Measurements from ENCODE around the gene CIDEC.
A peak's percentile ranks its signal among the peaks of the same experiment; 100 is the strongest.

The CIDEC gene

GRCh38 chr3:9879830-9880549, at the start of gene CIDEC:
Gene CIDEC, minus strand, starts transcription at chr3:9880253. Its CDS starts 1,767 bp downstream, at chr3:9878486.
- DNase-seq, result no peak

- DNase-seq, result no peak
Observed at GRCh38 chr3:9928158-9928557, 48.1 kb upstream of the CIDEC start.

GRCh38 chr3:9918261-9919038, 38.4 kb upstream of the CIDEC start:
- DNase-seq, result no peak

GRCh38 chr3:9917820-9918219, 37.8 kb upstream of the CIDEC start:
- DNase-seq, result no peak

DNA sequence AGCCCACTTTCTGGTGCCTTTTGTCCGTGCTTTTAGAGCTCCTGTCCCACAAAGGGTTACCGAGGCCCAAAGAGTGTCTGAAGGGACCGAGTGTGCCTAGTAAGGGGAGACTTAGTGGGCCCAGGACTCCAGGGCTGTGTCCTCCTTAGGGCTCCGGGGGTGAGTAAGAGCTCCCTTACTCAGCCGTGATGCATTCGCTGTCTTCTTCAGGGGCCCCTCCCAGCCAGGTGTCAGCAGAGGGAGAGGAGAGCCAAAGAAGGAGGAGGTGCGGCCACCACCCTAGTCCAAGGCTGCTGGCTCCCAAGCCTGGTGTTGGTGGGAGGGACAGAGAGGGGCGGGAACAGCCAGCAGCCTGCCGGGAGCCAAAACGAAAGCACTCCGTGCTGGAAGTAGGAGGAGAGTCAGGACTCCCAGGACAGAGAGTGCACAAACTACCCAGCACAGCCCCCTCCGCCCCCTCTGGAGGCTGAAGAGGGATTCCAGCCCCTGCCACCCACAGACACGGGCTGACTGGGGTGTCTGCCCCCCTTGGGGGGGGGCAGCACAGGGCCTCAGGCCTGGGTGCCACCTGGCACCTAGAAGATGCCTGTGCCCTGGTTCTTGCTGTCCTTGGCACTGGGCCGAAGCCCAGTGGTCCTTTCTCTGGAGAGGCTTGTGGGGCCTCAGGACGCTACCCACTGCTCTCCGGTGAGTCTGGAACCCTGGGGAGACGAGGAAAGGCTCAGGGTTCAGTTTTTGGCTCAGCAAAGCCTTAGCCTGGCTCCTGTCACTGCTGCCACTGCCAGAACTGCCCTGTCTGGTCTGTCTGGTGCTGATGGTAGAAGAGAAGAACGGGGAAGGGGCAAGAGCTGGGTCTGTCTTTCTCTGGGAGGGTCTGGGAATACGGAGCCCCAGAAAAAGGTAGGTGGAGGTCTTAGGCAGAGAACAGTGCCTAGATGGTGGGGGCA, 37.0 kb upstream of the CIDEC start, which contains the start of gene IL17RC:
IL17RC (plus strand) TSS at position 365 of the 947 bp plus-strand sequence; CDS start at position 583, 218 bp downstream.
- peak; percentile 36 for DNase-seq

- no peak for DNase-seq
Observed at GRCh38 chr3:9916346-9916733, 36.3 kb upstream of the CIDEC start.

DNA sequence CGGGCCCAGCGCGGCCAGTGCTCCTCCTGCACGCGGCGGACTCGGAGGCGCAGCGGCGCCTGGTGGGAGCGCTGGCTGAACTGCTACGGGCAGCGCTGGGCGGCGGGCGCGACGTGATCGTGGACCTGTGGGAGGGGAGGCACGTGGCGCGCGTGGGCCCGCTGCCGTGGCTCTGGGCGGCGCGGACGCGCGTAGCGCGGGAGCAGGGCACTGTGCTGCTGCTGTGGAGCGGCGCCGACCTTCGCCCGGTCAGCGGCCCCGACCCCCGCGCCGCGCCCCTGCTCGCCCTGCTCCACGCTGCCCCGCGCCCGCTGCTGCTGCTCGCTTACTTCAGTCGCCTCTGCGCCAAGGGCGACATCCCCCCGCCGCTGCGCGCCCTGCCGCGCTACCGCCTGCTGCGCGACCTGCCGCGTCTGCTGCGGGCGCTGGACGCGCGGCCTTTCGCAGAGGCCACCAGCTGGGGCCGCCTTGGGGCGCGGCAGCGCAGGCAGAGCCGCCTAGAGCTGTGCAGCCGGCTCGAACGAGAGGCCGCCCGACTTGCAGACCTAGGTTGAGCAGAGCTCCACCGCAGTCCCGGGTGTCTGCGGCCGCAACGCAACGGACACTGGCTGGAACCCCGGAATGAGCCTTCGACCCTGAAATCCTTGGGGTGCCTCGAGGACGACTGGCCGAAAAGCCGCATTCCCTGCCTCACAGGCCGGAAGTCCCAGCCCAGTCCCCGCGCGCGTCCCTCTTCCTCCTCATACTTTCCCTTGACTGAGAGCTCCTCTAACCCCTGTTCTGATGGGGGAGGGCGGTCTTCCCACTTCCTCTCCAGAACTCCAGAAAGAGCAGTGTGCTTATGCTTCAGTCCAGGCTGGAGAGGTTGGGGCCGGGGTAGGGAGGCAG, 35.4 kb upstream of the CIDEC start:
- no peak for DNase-seq

DNA sequence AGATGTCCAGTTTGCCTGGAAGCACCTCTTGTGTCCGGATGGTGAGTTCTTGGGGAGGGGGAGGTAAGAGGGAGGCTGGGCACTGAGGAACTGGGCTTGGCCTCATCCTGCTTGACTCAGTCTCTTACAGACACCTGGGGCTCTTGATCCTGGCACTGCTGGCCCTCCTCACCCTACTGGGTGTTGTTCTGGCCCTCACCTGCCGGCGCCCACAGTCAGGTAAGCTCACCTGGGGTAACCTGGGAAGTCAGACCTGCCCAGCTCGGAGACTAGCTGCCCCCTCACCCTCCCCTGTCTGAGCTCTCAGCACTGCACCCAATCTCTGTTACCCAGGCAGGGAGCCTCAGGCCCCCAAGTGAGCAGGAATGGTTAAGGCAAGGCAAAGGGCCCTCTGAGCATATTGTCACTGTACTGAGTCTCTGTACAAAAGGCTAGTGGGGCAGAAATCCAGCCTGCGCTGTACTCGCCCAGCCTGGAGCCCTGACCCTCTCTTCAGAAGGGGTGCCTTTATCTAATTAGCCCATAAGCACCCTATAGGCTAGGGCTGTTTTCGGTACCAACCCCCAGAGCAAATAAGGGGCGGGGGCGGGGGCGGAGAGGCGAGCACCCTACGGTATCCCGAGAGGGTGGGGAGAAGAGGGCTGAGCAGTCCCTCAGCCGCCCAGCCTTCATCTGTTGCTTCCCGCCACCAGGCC, 34.7 kb upstream of the CIDEC start:
- DNase-seq, result no peak

DNA sequence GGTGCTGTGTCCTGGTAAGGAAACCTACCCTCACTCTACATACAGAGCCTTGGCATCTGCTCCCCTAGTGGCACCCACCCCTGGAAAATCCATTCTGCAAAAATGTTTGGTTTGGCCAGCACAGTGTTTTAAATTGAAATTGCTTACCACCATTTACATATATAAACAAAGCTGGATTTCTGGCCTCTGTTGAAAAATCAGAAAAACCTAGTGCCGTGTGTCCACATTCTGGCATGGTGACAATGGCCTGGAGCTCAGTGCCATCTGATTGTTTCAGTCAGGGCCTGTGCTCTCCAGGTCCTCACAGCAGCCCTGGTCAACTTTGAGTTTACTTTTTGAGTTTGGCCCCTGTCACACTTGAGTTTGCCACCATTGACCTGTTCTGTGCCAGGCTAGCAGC, 34.0 kb upstream of the CIDEC start:
- DNase-seq, result no peak

GRCh38 chr3:9913601-9914000, 33.5 kb upstream of the CIDEC start:
- DNase-seq, result no peak

GRCh38 chr3:9912294-9912935, 32.4 kb upstream of the CIDEC start:
- DNase-seq, result no peak

DNA sequence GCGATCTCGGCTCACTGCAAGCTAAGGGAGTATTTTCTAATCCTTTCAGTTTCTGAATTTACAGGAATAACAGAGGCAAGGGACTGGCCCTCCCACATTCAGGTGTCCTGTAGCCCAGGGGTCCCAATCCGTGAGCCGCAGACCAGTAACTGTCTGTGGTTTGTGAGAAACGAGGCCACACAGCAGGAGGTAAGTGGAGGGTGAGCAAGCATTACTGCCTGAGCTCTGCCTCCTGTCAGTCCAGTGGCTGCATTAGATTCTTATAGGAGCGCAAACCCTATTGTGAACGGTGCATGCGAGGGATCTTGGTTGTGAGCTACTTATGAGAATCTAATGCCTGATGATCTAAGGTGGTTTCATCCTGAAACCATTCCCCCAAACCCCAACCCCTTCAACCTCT, 31.8 kb upstream of the CIDEC start:
- DNase-seq, result no peak

GRCh38 chr3:9909221-9910013, 29.4 kb upstream of the CIDEC start:
- DNase-seq, result no peak

- no peak for DNase-seq
Observed at GRCh38 chr3:9908286-9908685, 28.2 kb upstream of the CIDEC start.

DNA sequence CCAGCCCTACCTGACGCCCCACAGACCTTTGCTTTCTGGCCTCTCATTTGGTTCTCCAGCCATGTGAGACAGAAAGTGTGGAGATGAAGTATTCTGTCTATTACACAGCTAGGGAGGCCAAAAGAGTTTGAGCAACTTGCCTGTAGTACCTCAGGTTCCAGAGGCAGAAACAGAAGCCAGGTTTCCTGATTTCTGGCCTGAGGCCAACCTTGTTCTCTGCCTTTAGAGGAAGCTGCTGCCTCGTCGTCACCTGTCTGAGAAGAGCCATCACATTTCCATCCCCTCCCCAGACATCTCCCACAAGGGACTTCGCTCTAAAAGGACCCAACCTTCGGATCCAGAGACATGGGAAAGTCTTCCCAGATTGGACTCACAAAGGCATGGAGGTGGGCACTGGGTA, 26.4 kb upstream of the CIDEC start:
- no peak for DNase-seq

GRCh38 chr3:9903904-9904303, 23.9 kb upstream of the CIDEC start:
- DNase-seq, result no peak

GRCh38 chr3:9903238-9903624, 23.2 kb upstream of the CIDEC start:
- no peak for DNase-seq

DNA sequence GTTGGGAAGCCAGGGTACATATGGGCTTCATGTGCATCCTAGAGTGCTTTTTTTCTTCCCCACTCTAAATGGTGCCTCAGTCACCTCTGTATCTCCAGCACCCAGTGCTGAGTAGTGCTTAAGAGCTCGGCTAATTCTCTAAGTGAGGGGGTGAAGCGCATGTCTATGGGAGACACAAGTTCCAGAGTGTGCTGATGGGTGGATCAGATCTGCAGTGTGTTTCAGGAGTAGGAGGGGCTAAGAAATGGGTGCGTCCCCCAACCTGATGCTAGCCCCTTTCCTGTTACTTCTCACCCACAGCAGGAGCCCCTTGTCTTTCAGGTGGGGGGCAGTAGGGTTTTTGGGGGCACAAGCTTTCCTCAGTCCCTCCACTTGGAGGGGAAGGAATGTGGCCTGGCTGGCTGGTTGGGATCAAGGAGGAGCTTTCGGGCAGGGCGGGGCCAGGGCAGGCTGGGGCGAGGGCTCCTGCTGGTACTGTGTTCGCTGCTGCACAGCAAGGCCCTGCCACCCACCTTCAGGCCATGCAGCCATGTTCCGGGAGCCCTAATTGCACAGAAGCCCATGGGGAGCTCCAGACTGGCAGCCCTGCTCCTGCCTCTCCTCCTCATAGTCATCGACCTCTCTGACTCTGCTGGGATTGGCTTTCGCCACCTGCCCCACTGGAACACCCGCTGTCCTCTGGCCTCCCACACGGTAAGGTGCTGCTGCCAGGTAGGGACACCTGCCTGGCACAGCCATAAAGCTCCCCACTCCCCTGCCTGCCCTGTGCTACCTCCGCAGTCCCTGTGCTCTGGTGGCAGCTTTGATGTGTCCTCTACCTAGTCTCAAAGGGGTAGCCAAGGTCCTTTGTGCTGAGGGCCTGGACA, 22.6 kb upstream of the CIDEC start, which contains the start of gene IL17RE:
IL17RE (plus strand) TSS at position 477 of the 866 bp plus-strand sequence; CDS start at position 562, 85 bp downstream.
- no peak for DNase-seq

DNA sequence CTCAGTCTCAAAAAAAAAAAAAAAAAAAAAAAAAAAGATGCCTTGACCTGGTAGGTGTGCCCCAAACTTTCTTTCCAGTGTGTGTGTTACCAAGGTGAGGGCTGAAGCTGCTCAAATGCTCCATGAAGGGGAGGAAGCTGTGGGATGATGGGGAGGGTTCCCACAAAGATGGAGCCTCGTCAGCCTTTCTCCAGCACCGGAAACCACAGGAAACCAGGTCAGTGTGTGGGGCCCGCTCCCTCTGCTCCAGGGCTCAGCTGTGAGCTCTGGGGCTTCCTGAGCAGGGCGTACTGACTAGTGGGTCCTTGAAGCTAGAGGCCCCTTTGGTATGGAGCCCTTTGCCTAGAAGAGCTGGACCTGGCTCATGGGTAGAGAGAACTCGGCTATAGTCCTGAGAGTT, 21.9 kb upstream of the CIDEC start:
- no peak for DNase-seq
